HG03571 (cell line): ENCODE data around the gene PDK4.

ENCODE experiments used
- ATAC-seq: cut with Tn5 transposase; IDR thresholded peaks from one replicate; pipeline ENCODE4 v1.9.1; 2021; ENCODE audit not compliant: unreplicated experiment

PDK4 gene

GRCh38 chr7:95596198-95597063 lies at the start of gene PDK4:
TSS of gene PDK4 (minus strand) at chr7:95596516. CDS start at chr7:95596293, 223 bp downstream.
- ATAC-seq, result no peak

GRCh38 chr7:95642173-95642572 lies 45.9 kb upstream of the PDK4 start:
- no peak for ATAC-seq

- ATAC-seq, result no peak
Measured at GRCh38 chr7:95636140-95636940, 40.0 kb upstream of the PDK4 start.

GRCh38 chr7:95632609-95633008 lies 36.3 kb upstream of the PDK4 start:
- ATAC-seq, result no peak

GRCh38 chr7:95631527-95631926 lies 35.2 kb upstream of the PDK4 start:
- no peak for ATAC-seq

GRCh38 chr7:95630702-95631458 lies 34.6 kb upstream of the PDK4 start:
- ATAC-seq, result no peak

- no peak for ATAC-seq
Measured at GRCh38 chr7:95628831-95629439, 32.6 kb upstream of the PDK4 start.

- no peak for ATAC-seq
Measured at GRCh38 chr7:95623788-95624187, 27.5 kb upstream of the PDK4 start.

GRCh38 chr7:95622859-95623258 lies 26.5 kb upstream of the PDK4 start:
- ATAC-seq, result no peak

GRCh38 chr7:95622001-95622549 lies 25.8 kb upstream of the PDK4 start:
- no peak for ATAC-seq

GRCh38 chr7:95621404-95621803 lies 25.1 kb upstream of the PDK4 start:
- ATAC-seq, result no peak

GRCh38 chr7:95620631-95621030 lies 24.3 kb upstream of the PDK4 start:
- no peak for ATAC-seq

- no peak for ATAC-seq
Measured at GRCh38 chr7:95619921-95620320, 23.6 kb upstream of the PDK4 start.

GRCh38 chr7:95619517-95619916 lies 23.2 kb upstream of the PDK4 start:
- ATAC-seq, result no peak

GRCh38 chr7:95614442-95614940 lies 18.2 kb upstream of the PDK4 start:
- no peak for ATAC-seq

- no peak for ATAC-seq
Measured at GRCh38 chr7:95611224-95611623, 14.9 kb upstream of the PDK4 start.

GRCh38 chr7:95609277-95609971 lies 13.1 kb upstream of the PDK4 start:
- no peak for ATAC-seq

- ATAC-seq, result peak; percentile 97
Measured at GRCh38 chr7:95608359-95609173, 12.2 kb upstream of the PDK4 start.

GRCh38 chr7:95607561-95607960 lies 11.2 kb upstream of the PDK4 start:
- ATAC-seq, result no peak
